Measurements from ENCODE around the gene ISM1. TPM values are rescaled to one million over a fixed set of nuclear protein-coding genes. Genes with fewer than 3 reads are reported as not detected.

The ISM1 gene
- polyA plus RNA-seq, 1 experiment = not detected

- no peak overlapping the region for H3K27ac ChIP-seq (ENCODE audit: low read depth, low read length)
- POLR2A ChIA-PET = no interaction called here
- H3K4me3 ChIP-seq (ENCODE audit: low read depth, low read length) = no peak overlapping the region
- DNase-seq (ENCODE audit: low read depth, low spot score) = no peak
- no peak for TF ChIP-seq CTCF (IDR thresholded peaks at IDR 0.05; ENCODE audit: low read depth, low read length)
- no peaks in the 10 kb centered on the region for H3K27me3 ChIP-seq (ENCODE audit: control insufficient read depth, insufficient read depth, low read length)
- CTCF ChIA-PET = no interaction called here
- H3K9me3 ChIP-seq (ENCODE audit: control insufficient read depth, insufficient read depth, low read length) = no peaks in the 10 kb centered on the region
Measured at GRCh38 chr20:13280609-13281324, 59.7 kb downstream of the ISM1 start.

GRCh38 chr20:13283869-13284829, 63.1 kb downstream of the ISM1 start:
- POLR2A ChIA-PET = no interaction called here
- Histone ChIP-seq H3K27ac (ENCODE audit: low read depth, low read length) (no peak overlapping the region), H3K4me3 (ENCODE audit: low read depth, low read length) (no peak overlapping the region), H3K27me3 (ENCODE audit: control insufficient read depth, insufficient read depth, low read length) (no peaks in the 10 kb centered on the region), H3K9me3 (ENCODE audit: control insufficient read depth, insufficient read depth, low read length) (no peaks in the 10 kb centered on the region)
- CTCF ChIA-PET = interaction anchor here (0.9 to 1.2 kb wide), 2 partner anchors 22 to 262 kb away, joined by 3 read pairs; no protein-coding TSS in a partner anchor
- TF ChIP-seq CTCF (IDR thresholded peaks at IDR 0.05; ENCODE audit: low read depth, low read length) = no peak
- DNase-seq (ENCODE audit: low read depth, low spot score) = no peak

- no peaks in the 10 kb centered on the region for H3K9me3 ChIP-seq (ENCODE audit: control insufficient read depth, insufficient read depth, low read length)
- no peaks in the 10 kb centered on the region for H3K27me3 ChIP-seq (ENCODE audit: control insufficient read depth, insufficient read depth, low read length)
- no peak for TF ChIP-seq CTCF (IDR thresholded peaks at IDR 0.05; ENCODE audit: low read depth, low read length)
- ChIA-PET POLR2A (no interaction called here), CTCF (interaction anchor here (1.2 kb wide), 1 partner anchor 262 kb away, joined by 3 read pairs; no protein-coding TSS in a partner anchor)
- no peak overlapping the region for H3K27ac ChIP-seq (ENCODE audit: low read depth, low read length)
- H3K4me3 ChIP-seq (ENCODE audit: low read depth, low read length) = no peak overlapping the region
- no peak for DNase-seq (ENCODE audit: low read depth, low spot score)
Measured at GRCh38 chr20:13284830-13285229, 63.8 kb downstream of the ISM1 start.

- no peaks in the 10 kb centered on the region for H3K9me3 ChIP-seq (ENCODE audit: control insufficient read depth, insufficient read depth, low read length)
- H3K27ac ChIP-seq (ENCODE audit: low read depth, low read length) = no peak overlapping the region
- POLR2A ChIA-PET = no interaction called here
- H3K27me3 ChIP-seq (ENCODE audit: control insufficient read depth, insufficient read depth, low read length) = no peaks in the 10 kb centered on the region
- DNase-seq (ENCODE audit: low read depth, low spot score) = no peak
- no peak for TF ChIP-seq CTCF (IDR thresholded peaks at IDR 0.05; ENCODE audit: low read depth, low read length)
- H3K4me3 ChIP-seq (ENCODE audit: low read depth, low read length) = no peak overlapping the region
- CTCF ChIA-PET = no interaction called here
Measured at GRCh38 chr20:13285408-13285807, 64.3 kb downstream of the ISM1 start.

GRCh38 chr20:13286052-13286451, 65.0 kb downstream of the ISM1 start:
- Histone ChIP-seq H3K27me3 (ENCODE audit: control insufficient read depth, insufficient read depth, low read length) (no peaks in the 10 kb centered on the region), H3K4me3 (ENCODE audit: low read depth, low read length) (no peak overlapping the region), H3K27ac (ENCODE audit: low read depth, low read length) (no peak overlapping the region), H3K9me3 (ENCODE audit: control insufficient read depth, insufficient read depth, low read length) (no peaks in the 10 kb centered on the region)
- ChIA-PET POLR2A (no interaction called here), CTCF (no interaction called here)
- no peak for TF ChIP-seq CTCF (IDR thresholded peaks at IDR 0.05; ENCODE audit: low read depth, low read length)
- no peak for DNase-seq (ENCODE audit: low read depth, low spot score)
